ENCODE measurements around the gene CLDN1. TPM values are rescaled to one million over a fixed set of nuclear protein-coding genes. Genes with fewer than 3 reads are reported as not detected.

CLDN1 gene
- total RNA-seq, 1 experiment from 2014 or later = 1.0 TPM

DNA sequence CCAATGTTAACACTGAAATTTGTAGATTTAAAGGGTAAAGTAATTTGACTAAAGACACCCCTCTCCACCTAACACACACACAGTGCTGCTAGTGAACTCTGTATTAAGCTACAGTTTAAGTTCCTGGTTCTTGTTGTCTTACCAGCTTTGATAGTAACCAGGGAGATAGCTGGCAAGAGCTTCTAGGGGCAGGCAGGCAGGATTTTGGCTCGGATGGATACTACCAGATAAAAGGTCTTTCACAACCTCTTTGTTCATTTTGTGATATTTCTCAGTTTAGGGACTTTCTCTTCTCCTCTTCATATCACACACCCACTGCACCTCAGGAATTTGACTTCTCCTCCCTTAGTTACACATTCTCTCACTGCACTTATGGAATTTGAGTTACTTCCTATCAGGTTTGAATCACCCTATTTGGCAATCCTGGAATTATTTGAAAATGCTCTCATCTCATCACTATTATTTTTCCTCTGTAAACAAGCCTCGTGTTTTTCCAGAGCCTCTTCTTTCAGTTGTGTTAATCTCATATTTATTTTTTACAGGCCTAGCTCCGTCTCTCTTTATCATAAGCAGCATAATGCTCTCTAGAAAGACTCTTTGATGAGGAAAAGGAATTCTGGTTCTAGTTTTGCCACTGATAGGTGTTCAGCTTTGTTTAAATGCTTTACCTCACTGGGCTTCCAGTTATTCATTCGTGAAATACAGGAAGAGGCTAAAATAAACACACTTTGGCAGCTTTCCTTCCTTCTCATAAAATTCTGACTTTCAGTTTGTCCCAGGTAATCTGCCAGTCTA is 23.0 kb upstream of the CLDN1 start:
- Histone ChIP-seq H2AFZ (ENCODE audit: low read length) (no peak overlapping the region), H2AK5ac (ENCODE audit: insufficient read length, low read length) (no peak overlapping the region), H2BK20ac (ENCODE audit: low read depth, low read length, poor library complexity, severe bottlenecking) (no peak overlapping the region), H3K18ac (ENCODE audit: insufficient read length, low read depth, low read length) (no peak overlapping the region), H3K4me2 (ENCODE audit: insufficient read depth, insufficient read length, low read length) (no peak overlapping the region), H3K27me3 (ENCODE audit: insufficient read depth, low read length) (no peaks in the 10 kb centered on the region), H4K91ac (ENCODE audit: insufficient read length, low read depth, low read length) (no peak overlapping the region), H2BK5ac (ENCODE audit: insufficient read length, low read length) (no peak overlapping the region), H3K23me2 (ENCODE audit: insufficient read length, low read depth, low read length, poor library complexity, severe bottlenecking) (no peaks in the 10 kb centered on the region), H2BK12ac (ENCODE audit: insufficient read length, low read depth, low read length) (no peak overlapping the region), H3K23ac (ENCODE audit: insufficient read length, low read depth, low read length) (no peak overlapping the region), H2BK120ac (ENCODE audit: low read depth, low read length, poor library complexity, severe bottlenecking) (no peak overlapping the region), H3K56ac (ENCODE audit: insufficient read length, low read depth, low read length) (no peak overlapping the region), H3K79me1 (ENCODE audit: insufficient read depth, low read depth, low read length, poor library complexity, severe bottlenecking) (no peaks in the 10 kb centered on the region), H3K4ac (ENCODE audit: low read depth, low read length) (no peak overlapping the region), H4K20me1 (ENCODE audit: control insufficient read depth, insufficient read depth, insufficient read length) (no peaks in the 10 kb centered on the region), H3K4me1 (ENCODE audit: insufficient read depth, low read length) (no peaks in the 10 kb centered on the region), H4K5ac (ENCODE audit: insufficient read length, low read depth, low read length) (no peak overlapping the region), H3K14ac (ENCODE audit: insufficient read depth, low read length) (no peak overlapping the region), H4K8ac (replicated peaks; ENCODE audit: insufficient read length, low read depth, low read length) (no peak overlapping the region), H3K79me2 (ENCODE audit: insufficient read depth, low read length) (no peaks in the 10 kb centered on the region), H3T11ph (ENCODE audit: low read length) (no peak overlapping the region), H3K9me3 (ENCODE audit: control insufficient read depth, low read depth, low read length) (no peaks in the 10 kb centered on the region), H3K27ac (ENCODE audit: insufficient read length, low read depth, low read length) (no peak overlapping the region), H2BK15ac (ENCODE audit: low read depth, low read length) (no peak overlapping the region), H3K9ac (ENCODE audit: extremely low read depth, insufficient read length, low read length) (no peak overlapping the region)
- H3K27ac Mint-ChIP-seq = no peak overlapping the region
- H3K27me3 Mint-ChIP-seq (ENCODE audit: low read depth) = no peaks in the 10 kb centered on the region
- TF ChIP-seq, protein P1, sequence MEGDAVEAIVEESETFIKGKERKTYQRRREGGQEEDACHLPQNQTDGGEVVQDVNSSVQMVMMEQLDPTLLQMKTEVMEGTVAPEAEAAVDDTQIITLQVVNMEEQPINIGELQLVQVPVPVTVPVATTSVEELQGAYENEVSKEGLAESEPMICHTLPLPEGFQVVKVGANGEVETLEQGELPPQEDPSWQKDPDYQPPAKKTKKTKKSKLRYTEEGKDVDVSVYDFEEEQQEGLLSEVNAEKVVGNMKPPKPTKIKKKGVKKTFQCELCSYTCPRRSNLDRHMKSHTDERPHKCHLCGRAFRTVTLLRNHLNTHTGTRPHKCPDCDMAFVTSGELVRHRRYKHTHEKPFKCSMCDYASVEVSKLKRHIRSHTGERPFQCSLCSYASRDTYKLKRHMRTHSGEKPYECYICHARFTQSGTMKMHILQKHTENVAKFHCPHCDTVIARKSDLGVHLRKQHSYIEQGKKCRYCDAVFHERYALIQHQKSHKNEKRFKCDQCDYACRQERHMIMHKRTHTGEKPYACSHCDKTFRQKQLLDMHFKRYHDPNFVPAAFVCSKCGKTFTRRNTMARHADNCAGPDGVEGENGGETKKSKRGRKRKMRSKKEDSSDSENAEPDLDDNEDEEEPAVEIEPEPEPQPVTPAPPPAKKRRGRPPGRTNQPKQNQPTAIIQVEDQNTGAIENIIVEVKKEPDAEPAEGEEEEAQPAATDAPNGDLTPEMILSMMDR (conservative IDR thresholded peaks at IDR 0.05) = no peak
- H3K36me3 Mint-ChIP-seq (ENCODE audit: insufficient read depth in 1 of 3, low read depth in 3 of 3) = no peaks in the 10 kb centered on the region; a peak in 1 of 7 replicates
- H3K4me1 Mint-ChIP-seq = no peaks in the 10 kb centered on the region
- no peak for DNase-seq
- no peak overlapping the region for H3K4me3 Mint-ChIP-seq
- WGBS (ENCODE audit: extremely low coverage, insufficient read length, low lambda C conversion rate) = no CpG with 5 or more reads among the region's 4 CpGs
- H3K9me3 Mint-ChIP-seq = peaks cover 0 to 12% of the 10 kb centered on the region in 2 experiments; a peak in 3 of 5 replicates

Data from H9 (cell line).